Heart right ventricle (tissue), 16 donors: ENCODE results near the gene HPN. TPM values are rescaled to one million over a fixed set of nuclear protein-coding genes. Genes with fewer than 3 reads are reported as not detected.

Experiments
- ATAC-seq, 8 donors: fragments of 200-7000 bp; cut with Tn5 transposase; one replicate each; pipeline ENCODE4 v1.9.1; 2020; ENCODE audit warnings: mild to moderate bottlenecking in 8 of 8, moderate library complexity in 8 of 8, moderate number of reproducible peaks in 1 of 8
- DNase-seq, 2 donors: peaks; one replicate each; pipeline ENCODE4 v3.0.0-alpha.2; 2020
- H3K27ac ChIP-seq, 10 donors: fragments of 200-600 bp; sonication (generic) in 2 of 10; one replicate each; pipeline versions ENCODE4 v1.5.0 to v1.8.0; 2020 to 2022; ENCODE audit warnings: mild to moderate bottlenecking in 3 of 10
- H3K27me3 ChIP-seq, 7 donors: fragments of 200-600 bp; one replicate each; pipeline ENCODE4 v1.8.0; 2021 to 2022; ENCODE audit warnings: mild to moderate bottlenecking in 2 of 7
- H3K36me3 ChIP-seq, 9 donors: fragments of 200-600 bp; sonication (generic) in 1 of 9; one replicate each; pipeline versions ENCODE4 v1.5.0 to v1.8.0; 2020 to 2022; ENCODE audit warnings: mild to moderate bottlenecking in 2 of 9
- H3K4me1 ChIP-seq, 9 donors: fragments of 200-600 bp; sonication (generic) in 1 of 9; one replicate each; pipeline versions ENCODE4 v1.5.0 to v1.8.0; 2020 to 2022; ENCODE audit warnings: mild to moderate bottlenecking in 4 of 9
- H3K4me3 ChIP-seq, 10 donors: fragments of 200-600 bp; sonication (generic) in 2 of 10; one replicate each; pipeline versions ENCODE4 v1.5.0 to v1.8.0; 2020 to 2022; ENCODE audit warnings: mild to moderate bottlenecking in 7 of 10, moderate library complexity in 2 of 10
- H3K9me3 ChIP-seq, 11 donors: fragments of 200-600 bp in 10 of 11; sonication (generic) in 2 of 11; one replicate each; pipeline versions ENCODE4 v1.5.0 to v1.8.0; 2013 to 2022; ENCODE audit warnings: mild to moderate bottlenecking in 2 of 11, control low read depth in 1 of 11, moderate library complexity in 1 of 11
- WGBS, 2 donors: extraction: QIAGEN DNeasy Blood & Tissue Kit; methylation state at CpG; one replicate each; pipeline ENCODE4 v1.1.7; 2013; ENCODE audit warnings: inconsistent platforms in 1 of 2; 5-methylcytosine and 5-hydroxymethylcytosine counted together
- intact Hi-C, 10 donors: fragments of 100-400 bp; cut with DNase I; formaldehyde crosslinking; loops; one replicate each; pipeline versions ENCODE4 v1.11.1 to v1.14.2; 2022
- polyA plus RNA-seq, 2 donors: library from polyadenylated mRNA; stranded (reverse); fragments of 200-250 nt; gene quantifications; one replicate each; pipeline ENCODE4 v1.2.3, GENCODE V29; 2013
- total RNA-seq, 10 donors: library from RNA; stranded (reverse); fragmentation: NEBNext Ultra II Directional in 3 of 10; extraction: Animal tissue kit (Norgen Biotek cat#: 25700) in 3 of 10; gene quantifications; one replicate each; pipeline versions ENCODE4 v1.2.1 to v1.2.4, GENCODE V29; 2021 to 2023
- TF ChIP-seq, protein P1 (sequence below), 9 donors: fragments of 200-600 bp; sonication (generic) in 2 of 9; IDR thresholded peaks; one replicate each; pipeline versions ENCODE4 v1.5.0 to v1.8.0; 2021 to 2022; ENCODE audit warnings: antibody characterized with exemption in 9 of 9, mild to moderate bottlenecking in 5 of 9, moderate library complexity in 1 of 9
- donor health status: Arrhythmogenic right ventricular cardiomyopathy.
- donor health status: ischemic (EF 13 %, LVEDD 7.1; RV severe dilation, severe dysfunction).
- donor health status: healthy with polysubstance abuse.
- donor health status: DM: no; HTN: yes; CAD: no.
- donor health status: DM: no; HTN: no; CAD: no.
- donor health status: ischemic (EF 25% LVEDD 6.9; RV normal size, moderate dysfunction).
- donor health status: ischemic (EF 25% LVEDD 5.7; RV mildly dilated, moderate dysfunction).
- donor health status: healthy.
- donor health status: DM: yes; HTN: yes; CAD: no.
- donor health status: Ischemic cardiomyopathy.
- donor health status: ischemic (EF 35%, LVEDD 5.7; RV mildly dilated, moderate dysfunction).
- donor health status: nonischemic (EF 11% LVEDD 7.7; RV severe dilation, severe dysfunction).
- donor health status: DM: yes; HTN: yes; CAD: no.
- donor health status: PGD.
- donor health status: ischemic (EF 29% LVEDD 5.4; RV normal size, mild dysfunction).
- donor health status: nonischemic (EF 23%, LVEDD 6.1; RV moderate dilation, normal function).

Gene HPN
- total and polyA plus RNA-seq, 12 donors = 1.4 to 13.1 (median 4.0) TPM

DNA sequence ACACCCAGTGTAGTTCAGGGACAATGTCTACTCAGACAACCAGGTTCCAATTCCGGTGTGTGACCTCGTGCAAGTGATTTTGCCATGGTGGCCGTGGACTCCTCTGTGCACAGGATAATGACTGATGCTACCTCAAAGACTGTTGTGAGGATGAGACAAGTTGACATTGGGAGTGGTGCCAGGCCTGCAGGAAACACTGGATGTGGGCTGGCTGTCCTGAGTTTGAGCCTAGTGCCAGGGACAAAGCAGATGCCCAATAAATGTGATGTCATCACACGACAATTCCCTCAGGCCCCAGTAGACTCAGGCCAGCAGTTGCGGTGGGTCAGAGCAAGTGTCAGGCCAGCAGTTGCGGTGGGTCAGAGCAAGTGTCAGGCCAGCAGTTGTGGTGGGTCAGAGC lies 17.4 kb upstream of the HPN start:
- Histone ChIP-seq H3K4me3 (no peak overlapping the region), H3K9me3 (no peaks in the 10 kb centered on the region), H3K27ac (no peak overlapping the region), H3K27me3 (no peaks in the 10 kb centered on the region), H3K4me1 (peaks cover 0 to 9% (median 0%) of the 10 kb centered on the region in 9 donors), H3K36me3 (peaks cover 0 to 93% (median 64%) of the 10 kb centered on the region in 9 donors)
- WGBS, 2 donors = 83% methylated on average over 6 of the region's 6 CpGs
- TF ChIP-seq, protein P1, sequence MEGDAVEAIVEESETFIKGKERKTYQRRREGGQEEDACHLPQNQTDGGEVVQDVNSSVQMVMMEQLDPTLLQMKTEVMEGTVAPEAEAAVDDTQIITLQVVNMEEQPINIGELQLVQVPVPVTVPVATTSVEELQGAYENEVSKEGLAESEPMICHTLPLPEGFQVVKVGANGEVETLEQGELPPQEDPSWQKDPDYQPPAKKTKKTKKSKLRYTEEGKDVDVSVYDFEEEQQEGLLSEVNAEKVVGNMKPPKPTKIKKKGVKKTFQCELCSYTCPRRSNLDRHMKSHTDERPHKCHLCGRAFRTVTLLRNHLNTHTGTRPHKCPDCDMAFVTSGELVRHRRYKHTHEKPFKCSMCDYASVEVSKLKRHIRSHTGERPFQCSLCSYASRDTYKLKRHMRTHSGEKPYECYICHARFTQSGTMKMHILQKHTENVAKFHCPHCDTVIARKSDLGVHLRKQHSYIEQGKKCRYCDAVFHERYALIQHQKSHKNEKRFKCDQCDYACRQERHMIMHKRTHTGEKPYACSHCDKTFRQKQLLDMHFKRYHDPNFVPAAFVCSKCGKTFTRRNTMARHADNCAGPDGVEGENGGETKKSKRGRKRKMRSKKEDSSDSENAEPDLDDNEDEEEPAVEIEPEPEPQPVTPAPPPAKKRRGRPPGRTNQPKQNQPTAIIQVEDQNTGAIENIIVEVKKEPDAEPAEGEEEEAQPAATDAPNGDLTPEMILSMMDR (IDR thresholded peaks at IDR 0.05) = no peak
- DNase-seq = no peak
- no peak for ATAC-seq
- intact Hi-C loops = no loop called here

DNA sequence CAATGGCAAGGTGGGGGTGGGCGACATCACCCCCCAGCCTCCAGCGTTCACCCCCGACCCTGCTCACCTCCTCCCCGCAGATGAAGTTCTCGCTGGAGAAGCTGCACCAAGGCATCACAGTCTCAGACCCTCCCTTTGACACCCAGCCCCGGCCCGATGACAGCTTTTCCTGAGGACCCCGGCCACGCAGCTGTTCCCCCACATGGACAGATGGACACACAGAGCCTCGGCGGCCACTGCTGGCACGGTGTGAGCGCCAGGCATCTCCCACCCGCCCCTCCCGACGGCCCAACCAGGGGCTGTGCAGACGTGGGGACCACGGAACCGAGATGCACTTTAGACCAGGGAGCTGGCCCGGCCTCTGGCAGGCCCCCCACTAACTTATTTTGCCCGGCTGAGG lies 15.6 kb upstream of the HPN start:
- intact Hi-C loops = no loop called here
- TF ChIP-seq, protein P1 (IDR thresholded peaks at IDR 0.05) = no peak
- ATAC-seq = no peak
- Histone ChIP-seq H3K27ac (no peak overlapping the region), H3K9me3 (no peaks in the 10 kb centered on the region), H3K27me3 (peaks cover 0 to 8% (median 0%) of the 10 kb centered on the region in 7 donors), H3K4me1 (peaks cover 0 to 15% (median 6%) of the 10 kb centered on the region in 9 donors), H3K36me3 (peaks cover 0 to 74% (median 47%) of the 10 kb centered on the region in 9 donors), H3K4me3 (no peak overlapping the region)
- no peak for DNase-seq
- 91 to 93% methylated on average over 21 of the region's 21 CpGs for WGBS, 2 donors

DNA sequence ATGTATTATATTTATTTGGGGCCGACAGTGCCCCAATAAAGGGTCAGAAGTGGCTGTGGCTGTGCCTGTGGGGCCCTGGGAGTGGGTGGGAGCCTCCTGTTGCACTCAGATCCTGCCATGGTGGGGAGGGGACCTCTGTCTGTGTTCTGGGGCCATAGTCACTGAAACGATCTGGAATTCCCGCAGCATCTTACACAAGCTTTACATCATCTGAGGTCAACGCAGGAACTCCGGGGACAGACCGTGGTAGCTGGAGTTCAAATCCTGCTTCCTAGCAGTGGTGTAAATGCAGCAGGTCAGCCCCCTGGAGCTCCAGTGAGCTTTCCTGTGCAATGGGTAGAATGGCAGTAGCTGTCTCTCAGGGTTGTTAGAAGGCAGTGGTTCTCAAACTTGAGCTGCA lies 15.1 kb upstream of the HPN start:
- H3K9me3 ChIP-seq = no peaks in the 10 kb centered on the region
- H3K27me3 ChIP-seq = peaks cover 0 to 13% (median 0%) of the 10 kb centered on the region in 7 donors
- no peak for DNase-seq
- WGBS, 2 donors = 80 to 82% methylated on average over 6 of the region's 6 CpGs
- intact Hi-C loops = no loop called here
- H3K4me1 ChIP-seq = peaks cover 0 to 18% (median 9%) of the 10 kb centered on the region in 9 donors
- H3K4me3 ChIP-seq = no peak overlapping the region
- ATAC-seq = no peak
- TF ChIP-seq, protein P1 (IDR thresholded peaks at IDR 0.05) = no peak
- no peak overlapping the region for H3K27ac ChIP-seq
- peaks cover 0 to 70% (median 42%) of the 10 kb centered on the region in 9 donors for H3K36me3 ChIP-seq

DNA sequence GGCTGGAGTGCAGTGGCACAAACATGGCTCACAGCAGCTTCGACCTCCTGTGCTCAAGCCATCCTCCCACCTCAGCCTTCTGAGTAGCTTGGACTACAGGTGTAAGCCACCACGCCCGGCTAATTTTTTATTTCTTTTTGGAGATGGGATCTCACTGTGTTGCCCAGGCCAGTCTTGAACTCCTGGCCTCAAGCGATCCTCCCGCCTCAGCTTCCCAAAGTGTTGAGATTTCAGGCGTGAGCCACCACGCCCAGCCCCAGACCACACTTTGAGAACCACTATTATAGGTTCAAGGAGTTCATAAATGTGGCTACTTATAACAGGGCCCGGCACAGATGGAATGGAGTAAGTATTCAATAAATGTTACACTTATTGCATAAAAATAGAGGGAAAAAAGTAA lies 14.5 kb upstream of the HPN start:
- Histone ChIP-seq H3K27ac (no peak overlapping the region), H3K9me3 (no peaks in the 10 kb centered on the region), H3K4me1 (peaks cover 0 to 20% (median 12%) of the 10 kb centered on the region in 9 donors), H3K4me3 (no peak overlapping the region), H3K27me3 (peaks cover 0 to 19% (median 0%) of the 10 kb centered on the region in 7 donors), H3K36me3 (peaks cover 0 to 64% (median 36%) of the 10 kb centered on the region in 9 donors)
- TF ChIP-seq, protein P1 (IDR thresholded peaks at IDR 0.05) = no peak
- ATAC-seq = no peak
- intact Hi-C loops = no loop called here
- WGBS, 2 donors = 90 to 91% methylated on average over 8 of the region's 8 CpGs
- DNase-seq = no peak
